Stimulated activated naive CD8-positive, alpha-beta T cell treated with anti-CD3 and anti-CD28 coated beads, Interleukin-15, Interleukin-2, amounts not matched to agents 100 U/mL and 50 U/mL, for 24 hours (primary cell): ENCODE measurements around the gene JRKL.
"Not testable (repeated sequence)": the region's sequence is repeated elsewhere in the genome, so short reads cannot be mapped to it uniquely, and the experiment has no call there.

ENCODE experiments used
- ATAC-seq: fragments of 150-1000 bp; cut with Tn5 transposase; one replicate; pipeline ENCODE4 v1.10.0; 2021
- DNase-seq: peaks from one replicate; pipeline ENCODE4 v3.0.0; 2021

JRKL gene

GRCh38 chr11:96394773-96395172, 5.0 kb downstream of the JRKL start:
- DNase-seq: no peak
- ATAC-seq: no peak

GRCh38 chr11:96396637-96397036, 6.8 kb downstream of the JRKL start:
- DNase-seq: no peak
- ATAC-seq: no peak

GRCh38 chr11:96397863-96398262, 8.1 kb downstream of the JRKL start:
- ATAC-seq (no peak), DNase-seq (no peak)

GRCh38 chr11:96400697-96401096, 10.9 kb downstream of the JRKL start:
- DNase-seq (no peak), ATAC-seq (no peak)

- DNase-seq, ATAC-seq: not testable (repeated sequence)
Measured at GRCh38 chr11:96411412-96411811, 21.6 kb downstream of the JRKL start.

- no peak for ATAC-seq
Measured at GRCh38 chr11:96412761-96413381, 23.1 kb downstream of the JRKL start.

GRCh38 chr11:96413408-96413807, 23.6 kb downstream of the JRKL start:
- DNase-seq: no peak
- no peak for ATAC-seq

More at GRCh38 chr11:96412761-96413381, 23.1 kb downstream of the JRKL start:
- DNase-seq: no peak

- DNase-seq (no peak), ATAC-seq (peak; percentile 36)
Measured at GRCh38 chr11:96424693-96425092, 34.9 kb downstream of the JRKL start.

- ATAC-seq (no peak), DNase-seq (no peak)
Measured at GRCh38 chr11:96430668-96431067, 40.9 kb downstream of the JRKL start.

- not testable (repeated sequence) for DNase-seq, ATAC-seq
Measured at GRCh38 chr11:96432654-96433053, 42.8 kb downstream of the JRKL start.
